GM18907 (cell line): ENCODE data around the gene LHPP.

Experiments
- ATAC-seq: cut with Tn5 transposase; IDR thresholded peaks from one replicate; pipeline ENCODE4 v1.9.1; 2021; ENCODE audit warnings: mild to moderate bottlenecking, moderate library complexity; ENCODE audit not compliant: unreplicated experiment

LHPP gene

DNA sequence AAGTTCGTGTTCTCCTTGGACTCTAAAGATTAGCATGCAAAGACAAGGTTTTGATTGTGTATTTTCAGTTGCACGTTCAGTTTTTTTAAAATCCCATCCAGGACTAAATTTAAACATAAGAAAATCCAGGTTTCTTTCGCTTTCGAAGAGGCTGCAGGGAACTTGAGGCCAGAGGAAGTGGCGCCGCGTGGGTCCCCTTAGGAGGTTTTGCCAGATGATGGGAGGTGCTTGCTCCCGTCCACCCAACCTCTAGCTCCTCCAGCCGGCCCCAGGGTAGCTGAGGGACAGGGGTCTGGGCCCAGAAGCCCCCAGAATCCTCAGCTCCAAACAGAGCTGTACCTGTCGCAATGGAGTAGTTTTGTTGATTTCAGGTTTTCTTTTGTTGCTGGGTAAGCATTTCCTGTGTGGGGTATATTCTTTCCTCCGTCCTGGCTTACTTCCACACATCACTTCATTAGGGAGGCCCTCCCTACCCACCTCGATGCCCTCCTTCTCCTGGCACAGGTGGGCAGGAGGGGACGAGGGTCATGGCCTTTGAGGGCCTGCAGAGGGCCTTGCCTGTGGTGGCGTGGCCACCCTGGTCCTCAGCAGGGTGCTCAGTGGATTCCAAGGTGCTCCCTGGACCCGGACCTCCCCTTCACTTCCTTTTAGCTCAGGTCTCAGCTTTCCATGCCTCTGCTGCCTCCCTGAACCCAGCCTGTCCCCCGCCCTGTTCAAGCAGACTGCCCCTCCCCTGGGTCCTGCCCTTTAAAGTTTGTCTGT, 32.6 kb downstream of the LHPP start:
- no peak for ATAC-seq

DNA sequence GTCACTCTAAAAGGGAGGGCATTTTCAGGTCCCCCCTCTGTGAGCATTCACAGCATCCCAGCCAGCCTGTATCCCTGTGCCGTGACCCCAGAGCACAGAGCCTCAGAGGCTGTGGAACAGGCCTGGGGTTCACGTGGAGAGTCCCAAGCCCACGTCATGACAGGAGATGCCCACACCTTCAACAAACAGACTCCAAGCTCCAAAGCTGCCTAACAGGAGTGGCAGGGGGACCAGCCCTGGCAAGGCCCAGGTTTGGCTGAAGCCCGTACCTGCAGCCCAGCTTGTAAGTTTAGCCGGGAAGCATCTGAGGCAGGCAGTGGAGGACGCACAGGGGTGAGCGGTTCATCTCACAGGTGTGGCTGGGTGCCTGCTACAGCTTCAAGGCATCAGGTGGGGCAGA, 33.5 kb downstream of the LHPP start:
- ATAC-seq = no peak

DNA sequence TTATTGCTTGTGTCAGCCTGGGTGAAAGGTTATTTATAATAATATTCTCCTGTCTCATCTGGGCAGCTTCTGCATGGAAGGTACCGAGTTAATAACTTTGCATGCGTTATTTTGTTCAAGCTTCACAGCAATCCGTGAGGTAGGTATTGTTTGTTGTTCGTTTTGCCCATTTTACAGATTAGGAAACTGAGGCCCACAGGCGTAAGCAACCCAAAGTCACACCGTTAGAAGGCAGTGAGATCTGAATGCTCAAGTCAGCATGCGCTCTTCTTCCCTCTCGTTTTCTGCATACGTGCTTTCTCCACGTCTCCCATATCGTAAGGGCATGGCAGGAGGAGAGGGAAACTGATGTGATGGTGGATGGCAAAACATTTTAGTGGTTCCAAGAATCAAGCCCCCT, 34.1 kb downstream of the LHPP start:
- no peak for ATAC-seq

DNA sequence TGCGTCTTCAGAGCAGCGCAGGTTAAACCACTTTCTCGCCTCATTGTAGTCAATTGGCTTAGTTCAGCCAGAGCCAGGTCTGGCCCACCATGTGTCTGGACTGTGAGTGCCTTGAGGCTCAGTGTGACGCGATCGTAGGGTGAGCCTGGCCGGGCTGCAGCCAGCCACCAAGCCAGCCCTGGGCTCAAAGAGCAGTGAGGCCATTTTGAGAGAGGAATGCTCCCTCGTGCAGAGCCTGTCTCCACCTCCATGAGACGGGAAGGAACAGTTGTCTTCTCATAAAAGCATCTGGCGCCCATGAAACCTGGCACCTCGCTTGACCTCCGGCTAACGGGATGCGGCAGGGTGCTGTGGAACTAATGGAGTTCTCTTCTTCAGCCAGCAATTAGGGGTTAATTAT, 34.5 kb downstream of the LHPP start:
- no peak for ATAC-seq

DNA sequence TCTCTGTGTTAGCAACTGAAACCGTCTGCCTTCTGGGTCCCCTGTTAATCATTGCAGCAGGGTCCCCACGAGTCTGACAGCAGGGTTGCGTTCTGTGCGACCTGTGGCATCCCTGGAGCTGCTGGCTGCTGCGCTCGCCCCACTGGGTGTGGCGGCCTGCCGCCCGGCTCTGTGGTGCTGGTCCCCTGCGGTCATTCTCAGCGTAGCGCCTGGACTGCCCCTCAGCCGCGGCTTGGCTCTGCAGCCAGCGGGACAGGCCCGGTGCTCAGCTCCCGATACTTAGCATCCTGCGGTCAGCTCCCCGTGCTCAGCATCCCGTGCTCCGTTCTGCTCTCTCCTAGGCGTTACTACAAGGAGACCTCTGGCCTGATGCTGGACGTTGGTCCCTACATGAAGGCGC, 35.0 kb downstream of the LHPP start:
- ATAC-seq = no peak

DNA sequence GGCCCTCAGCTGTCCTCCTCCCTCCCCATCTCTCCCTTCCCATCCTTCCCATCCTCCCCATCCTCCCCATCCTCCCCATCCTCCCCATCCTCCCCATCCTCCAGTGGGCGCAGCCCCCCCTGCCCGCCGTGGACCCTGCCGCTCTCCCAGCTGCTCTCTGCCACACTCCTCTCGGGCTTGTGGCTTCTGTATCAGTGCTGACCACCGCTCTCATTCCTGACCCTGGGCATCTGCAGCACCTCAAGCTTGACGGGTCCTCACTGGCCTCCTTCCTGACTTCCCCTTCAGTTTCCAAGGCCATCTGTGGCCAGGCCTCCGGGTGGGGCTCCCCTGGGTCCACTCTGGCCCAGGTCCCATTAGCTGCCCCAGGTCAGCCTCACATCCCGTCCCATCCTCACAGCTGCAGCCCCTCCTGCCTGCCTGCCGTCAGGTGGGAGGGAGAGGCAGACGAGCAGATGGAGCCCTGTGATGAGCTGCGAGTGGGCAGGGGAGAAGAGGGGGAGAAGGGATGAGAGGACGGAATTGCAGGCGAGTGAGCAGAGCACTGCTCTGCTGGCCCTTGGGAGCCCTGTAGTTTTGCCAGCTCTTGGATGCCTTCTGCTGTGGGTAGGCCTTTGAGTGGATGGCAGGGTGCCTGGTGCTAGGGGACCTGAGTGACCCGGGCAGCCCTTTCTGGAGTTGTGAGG, 35.7 kb downstream of the LHPP start:
- no peak for ATAC-seq

DNA sequence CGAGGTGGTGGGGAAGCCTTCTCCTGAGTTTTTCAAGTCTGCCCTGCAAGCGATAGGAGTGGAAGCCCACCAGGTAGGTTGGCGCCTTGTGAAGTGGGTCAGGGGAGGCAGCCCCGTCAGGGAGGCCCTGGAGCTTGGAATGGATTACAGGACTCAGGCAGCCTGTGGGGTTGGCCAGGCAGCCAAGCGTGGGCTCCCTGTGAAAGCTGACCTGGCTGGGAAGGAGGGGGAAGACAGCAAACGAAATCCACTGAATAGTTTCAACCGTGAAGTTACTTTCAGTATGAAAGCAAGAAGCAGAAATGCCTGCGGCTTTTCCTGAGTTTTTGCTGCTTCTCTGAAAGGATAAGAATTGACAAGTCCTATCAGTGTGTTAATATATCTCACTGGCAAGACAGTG, 36.4 kb downstream of the LHPP start:
- ATAC-seq = no peak

DNA sequence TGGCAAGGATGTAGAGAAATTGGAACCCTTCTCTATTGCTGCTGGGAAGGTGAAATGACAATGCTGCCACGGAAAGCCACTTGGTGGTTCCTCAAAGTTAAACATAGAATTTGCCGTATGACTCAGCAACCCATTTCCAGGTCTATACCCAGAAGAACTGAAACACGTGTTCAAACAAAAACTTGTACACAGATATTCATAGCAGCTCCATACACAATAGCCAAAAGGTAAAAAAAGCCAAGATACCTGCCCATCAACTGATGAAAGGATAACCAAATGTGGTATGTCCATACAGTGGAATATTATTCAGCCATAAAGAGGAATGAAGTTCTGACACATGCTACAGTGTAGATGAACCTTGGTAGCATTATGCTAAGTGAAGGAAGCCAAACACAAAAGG, 39.1 kb downstream of the LHPP start:
- no peak for ATAC-seq

DNA sequence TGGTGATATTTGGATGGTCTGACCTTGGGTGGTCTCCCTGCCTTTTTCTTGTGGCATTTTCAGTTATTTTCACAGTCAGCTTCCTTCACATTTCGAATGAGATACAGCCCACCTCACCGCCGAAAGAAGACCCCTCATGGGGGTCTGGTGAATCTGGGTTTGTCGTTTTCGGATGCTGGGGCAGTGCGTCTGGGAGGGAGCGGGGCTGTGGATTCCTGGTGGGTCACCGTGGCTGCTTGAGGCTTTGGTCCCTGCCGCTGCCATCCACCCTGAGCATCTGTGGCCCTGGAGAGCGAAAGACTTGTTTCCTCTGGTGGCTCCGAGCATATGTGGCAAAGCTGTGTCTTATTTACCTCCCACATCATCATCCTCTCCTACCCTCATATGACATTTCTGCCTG, 43.1 kb downstream of the LHPP start:
- ATAC-seq = no peak

DNA sequence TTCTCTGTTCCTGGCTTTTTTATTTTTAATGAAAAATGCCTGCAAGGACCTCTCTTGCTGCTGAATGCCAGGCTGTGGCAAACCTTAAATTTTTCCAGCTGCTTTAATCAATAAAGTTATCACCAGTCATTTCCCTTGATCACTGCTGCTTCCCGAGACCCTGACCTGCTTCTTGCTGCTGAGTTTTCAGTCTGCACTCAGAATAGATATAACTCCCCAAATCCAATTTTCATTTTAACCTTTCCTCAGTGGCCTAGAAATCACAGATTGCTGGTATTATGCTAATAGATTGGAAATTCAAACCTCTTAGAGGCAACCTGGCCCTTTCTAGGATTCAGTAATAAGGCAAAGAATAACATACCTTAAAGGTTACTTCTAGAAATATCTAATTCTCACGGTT, 43.7 kb downstream of the LHPP start:
- ATAC-seq = no peak

DNA sequence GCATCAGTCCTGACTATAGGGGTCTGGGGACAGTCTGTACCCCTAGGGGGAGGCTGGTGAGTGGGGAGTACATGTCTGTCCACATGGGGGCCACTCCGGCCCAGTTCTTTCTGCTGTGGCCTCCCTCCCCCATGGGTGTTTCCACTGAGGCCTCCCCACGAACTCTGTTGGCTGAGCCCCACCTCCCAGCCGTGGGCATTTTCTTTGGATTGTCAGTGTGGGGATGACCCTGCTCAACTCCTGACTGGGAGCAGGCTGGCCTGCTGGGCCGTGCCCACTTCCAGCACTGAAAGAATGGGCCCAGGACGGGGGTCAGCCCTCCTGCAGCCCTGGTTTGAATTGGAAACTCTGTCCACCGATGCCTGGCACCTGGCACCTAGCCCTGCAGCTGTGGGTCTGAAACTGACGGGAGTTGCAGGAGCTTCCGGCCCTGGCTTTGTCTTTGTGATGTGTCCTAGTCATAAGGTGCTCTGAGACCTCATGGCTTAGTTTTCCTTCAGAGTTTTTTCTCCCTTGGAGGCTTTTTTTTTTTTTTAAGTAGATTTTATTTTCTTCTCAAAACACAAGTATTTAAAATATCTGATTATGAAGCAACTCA, 46.5 kb downstream of the LHPP start:
- no peak for ATAC-seq

DNA sequence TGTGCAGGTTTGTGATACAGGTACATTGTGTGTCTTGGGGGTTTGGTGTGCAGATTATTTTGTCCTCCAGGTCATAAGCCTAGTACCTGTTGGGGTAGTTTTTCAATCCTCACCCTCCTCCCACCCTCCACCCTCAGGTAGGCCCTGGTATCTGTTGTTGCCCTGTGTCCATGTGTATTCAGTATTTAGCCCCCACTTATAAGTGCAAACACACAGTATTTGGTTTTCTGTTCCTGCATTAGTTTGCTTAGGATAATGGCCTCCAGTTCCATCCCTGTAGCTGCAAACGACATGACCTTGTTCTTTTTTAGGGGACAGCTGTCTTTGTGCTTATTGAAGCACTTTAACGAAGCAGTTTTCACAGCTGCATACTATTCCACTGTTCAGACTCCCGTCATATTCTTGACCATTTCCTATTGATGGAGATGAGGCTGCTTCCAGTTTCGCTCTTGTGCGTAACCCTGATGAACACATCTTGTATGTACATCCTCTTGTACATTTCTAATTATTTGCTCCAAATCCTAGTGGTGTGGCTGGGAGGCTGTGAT, 47.4 kb downstream of the LHPP start:
- ATAC-seq = no peak

DNA sequence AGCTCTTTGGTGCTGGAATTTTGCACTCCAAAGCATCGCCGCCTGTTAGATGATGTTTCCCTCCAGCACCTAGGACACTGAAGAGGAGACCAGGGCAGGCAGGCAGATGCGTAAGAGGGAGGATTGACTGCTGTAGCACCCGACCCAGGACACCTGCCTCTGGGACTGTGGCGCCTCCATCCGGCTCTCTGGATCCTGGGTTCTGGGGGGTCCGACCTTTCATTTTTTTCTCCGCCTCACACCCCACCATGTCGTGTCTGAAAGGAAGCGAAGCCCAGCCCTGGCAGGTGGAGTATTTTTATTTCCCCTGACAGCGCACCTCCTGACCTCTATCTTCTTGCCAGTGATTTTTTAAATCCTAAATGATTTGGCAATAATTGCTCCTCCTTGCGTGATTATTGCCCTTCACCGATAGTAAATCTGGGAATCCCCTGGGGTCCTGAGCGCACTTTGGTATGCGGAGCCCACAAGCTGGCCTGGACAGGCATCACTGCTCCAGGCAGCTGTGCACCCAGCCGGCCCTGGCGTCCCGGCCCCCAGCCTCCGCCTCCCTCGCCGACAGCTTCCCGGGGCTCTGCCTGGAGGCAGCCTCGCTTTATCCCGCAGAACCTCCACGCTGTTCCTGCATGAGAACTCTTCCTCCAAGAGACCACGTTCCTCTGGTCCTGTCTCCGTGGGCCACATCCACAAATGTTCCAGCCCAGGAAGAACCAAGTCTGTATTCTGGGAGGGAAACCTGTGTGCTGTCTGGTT, 48.4 kb downstream of the LHPP start:
- ATAC-seq = no peak

DNA sequence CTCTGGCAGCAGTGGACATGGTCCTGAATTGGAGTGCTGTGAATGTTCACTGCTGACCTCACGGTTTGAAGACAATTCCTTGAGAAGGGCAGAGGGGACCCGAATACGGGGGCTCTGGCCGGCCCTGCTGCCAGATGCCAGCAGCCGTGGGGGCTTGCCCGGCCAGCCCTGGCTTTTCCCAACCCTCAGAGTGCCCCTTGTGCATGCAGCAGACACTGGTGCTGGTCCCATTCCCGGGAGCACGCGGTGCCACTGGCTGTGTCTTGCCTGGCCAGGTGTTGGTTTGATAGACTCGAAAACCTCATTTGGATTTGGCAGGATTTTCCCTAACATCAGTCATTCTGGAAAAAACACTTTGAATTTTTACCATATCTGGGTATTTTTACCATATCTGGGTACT, 49.1 kb downstream of the LHPP start:
- ATAC-seq = no peak

DNA sequence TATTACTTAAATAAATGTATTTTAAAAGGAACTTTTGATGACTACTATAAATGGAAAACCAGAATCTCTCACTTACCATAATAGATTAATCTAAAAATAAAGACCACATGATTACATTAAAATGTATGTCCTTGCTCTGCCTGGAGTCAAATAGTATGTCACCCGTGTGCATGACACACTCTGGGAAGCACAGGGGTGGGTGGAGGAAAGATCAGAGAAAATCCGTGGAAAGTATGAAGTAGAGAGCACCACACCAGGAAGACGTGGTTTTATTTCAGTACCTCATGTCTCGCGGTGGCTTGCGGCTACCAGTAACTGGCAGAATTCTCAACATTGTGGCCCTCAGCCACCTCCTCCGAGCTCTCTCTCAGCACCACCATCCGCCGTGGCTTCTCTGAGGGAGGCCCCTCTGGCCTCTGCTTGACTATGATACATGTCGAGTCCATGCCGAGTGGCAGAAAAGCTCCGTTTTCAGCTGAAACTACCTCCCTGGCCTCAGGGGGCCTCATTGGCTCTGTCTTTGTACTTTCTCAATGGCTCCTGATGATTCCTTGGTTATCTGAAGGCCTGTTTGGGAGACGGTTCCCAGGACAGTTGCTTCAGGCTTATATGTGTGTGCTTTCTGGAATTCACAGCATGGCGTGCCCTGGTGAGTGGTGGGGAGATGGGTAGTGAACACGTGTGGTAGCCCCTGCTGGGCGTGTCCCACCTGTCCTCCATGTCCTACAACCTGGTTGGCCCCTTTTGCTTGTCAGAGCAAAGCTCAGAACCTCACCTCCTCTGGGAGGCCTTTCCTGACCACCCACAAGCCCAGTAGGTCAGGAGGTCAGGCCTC, 49.8 kb downstream of the LHPP start:
- ATAC-seq = no peak

DNA sequence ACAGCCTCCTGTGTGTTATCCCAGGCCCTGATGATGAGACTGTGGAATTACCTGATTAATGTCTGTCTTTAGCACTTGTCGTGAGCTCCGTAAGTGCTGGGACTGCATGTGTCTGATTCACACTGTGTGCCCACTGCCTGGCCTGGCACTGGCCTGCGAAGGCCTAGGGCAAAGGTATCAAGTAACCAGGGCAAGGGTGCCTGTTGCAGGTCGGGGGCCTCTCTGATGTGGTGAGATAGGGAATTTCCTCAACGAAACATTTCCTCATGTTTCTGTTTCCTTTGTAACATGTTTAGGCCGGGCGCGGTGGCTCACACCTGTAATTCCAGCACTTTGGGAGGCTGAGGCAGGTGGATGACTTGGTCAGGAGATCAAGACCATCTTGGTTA, 50.4 kb downstream of the LHPP start:
- ATAC-seq = no peak

DNA sequence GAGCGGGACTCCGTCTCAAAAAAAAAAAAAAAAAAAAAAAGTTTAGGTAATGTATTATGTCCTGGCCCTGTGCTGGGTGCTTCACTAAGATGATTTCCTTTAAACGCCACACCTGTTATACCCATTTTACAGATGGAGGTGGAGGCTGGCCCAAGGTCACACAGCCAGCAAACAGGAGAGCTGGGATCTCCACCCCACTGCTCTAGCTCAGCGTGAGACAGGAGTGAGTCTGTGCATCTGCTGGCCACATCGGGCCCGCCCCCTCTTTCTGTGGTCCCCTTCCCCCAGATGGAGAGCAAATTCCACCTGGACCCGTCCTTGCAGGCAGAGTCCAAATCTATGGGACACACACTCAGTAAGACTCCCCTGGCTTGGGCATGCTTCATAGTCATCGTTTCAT, 51.0 kb downstream of the LHPP start:
- no peak for ATAC-seq

DNA sequence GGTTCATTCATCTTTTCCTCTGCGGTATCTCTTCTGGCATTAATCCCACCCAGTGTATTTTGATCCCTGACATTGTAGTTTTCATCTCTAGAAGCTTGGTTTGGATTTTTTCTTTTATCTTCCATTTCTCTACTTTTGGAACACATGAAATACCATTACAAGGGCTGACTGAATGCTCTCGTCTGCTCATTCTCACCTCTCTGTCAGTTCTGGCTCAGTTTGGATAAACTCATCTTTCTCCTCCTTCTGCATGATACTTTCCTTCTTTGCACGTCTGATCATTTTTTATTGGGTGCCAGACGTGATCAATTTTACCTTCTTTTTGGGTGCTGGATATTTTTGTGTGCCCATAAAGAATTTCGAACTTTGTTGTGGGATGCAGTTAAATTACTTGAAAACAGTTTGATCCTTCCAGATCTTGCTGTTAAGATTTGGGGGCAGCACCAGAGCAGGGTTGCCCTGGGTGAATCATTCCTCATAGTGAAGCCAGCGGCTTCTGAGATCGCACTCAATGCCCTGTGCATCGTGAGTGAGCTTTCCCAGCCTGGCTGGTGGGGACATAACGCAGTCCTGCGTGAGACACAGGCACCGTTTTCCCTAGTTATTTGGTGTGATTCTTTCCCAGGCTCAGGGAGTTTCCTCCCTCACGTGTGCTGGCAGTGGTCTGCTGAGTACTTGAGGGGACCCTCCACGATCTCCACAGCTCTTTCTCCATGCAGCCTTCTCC, 53.8 kb downstream of the LHPP start:
- no peak for ATAC-seq

DNA sequence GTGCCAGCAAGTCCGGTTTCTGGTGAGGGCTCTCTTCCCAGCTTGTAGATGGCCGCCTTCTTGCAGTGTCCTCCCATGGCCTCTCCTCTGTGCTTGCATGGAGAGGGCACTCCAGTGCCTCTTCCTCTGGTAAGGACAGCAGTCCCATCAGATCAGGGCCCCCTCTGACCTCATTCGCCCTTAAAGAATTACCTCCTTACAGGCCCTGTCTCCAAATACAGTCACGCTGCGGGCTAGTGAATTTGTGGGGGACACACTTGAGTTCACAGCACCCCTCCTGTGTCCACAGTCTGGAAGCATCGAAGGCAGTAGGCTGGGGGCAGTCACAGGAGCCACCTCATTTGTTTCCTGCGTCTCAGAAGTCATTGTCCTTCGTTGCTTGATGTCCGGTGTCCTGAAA, 54.6 kb downstream of the LHPP start:
- no peak for ATAC-seq
